ENCODE results near the gene MOV10L1. TPM values are rescaled to one million over a fixed set of nuclear protein-coding genes. Genes with fewer than 3 reads are reported as not detected.

The MOV10L1 gene
- polyA plus RNA-seq, 3 donors = 0.18 to 0.35 TPM; not detected in 1

DNA sequence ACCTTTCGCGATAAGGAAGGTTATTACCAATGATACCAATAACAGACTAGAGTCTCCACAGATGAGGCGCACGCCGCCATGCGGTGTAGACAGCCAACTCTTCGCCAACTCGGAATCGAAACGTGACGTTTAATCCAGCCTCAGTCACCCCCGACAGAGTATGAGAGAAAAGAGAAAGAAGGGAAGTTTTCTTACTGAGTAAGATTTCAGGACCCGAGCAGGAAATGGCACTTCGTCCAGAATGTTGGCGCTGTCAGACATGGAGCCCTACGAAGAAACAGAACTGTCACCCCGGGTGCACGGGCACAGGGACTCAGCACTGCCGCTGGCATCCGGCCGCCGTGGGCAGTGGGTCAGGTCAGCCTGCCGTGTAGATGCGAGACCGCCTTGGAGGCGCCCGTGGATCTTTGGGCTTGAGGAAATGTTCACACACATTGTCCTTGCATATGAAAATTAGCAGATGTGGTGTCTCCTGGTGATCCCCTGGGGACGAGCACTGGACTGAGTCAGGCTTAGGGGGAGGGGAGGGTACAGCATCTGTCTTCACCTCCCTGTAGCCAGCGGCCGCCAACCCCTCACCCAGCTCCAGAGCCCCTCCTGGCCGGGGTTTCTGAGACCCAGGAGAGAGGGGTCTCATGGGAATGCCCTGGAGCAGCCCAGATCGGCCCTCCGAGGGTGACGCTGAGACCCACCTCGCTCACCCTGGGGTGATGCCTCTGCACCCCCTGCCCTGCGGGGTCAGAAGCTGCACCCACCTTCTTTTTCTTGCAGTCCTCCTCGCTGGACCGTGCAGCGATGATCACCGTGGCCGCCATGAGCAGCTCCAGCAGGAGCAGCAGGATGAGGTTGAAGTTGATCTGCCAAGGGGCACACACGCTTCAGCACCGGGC lies 12.9 kb upstream of the MOV10L1 start:
- 90% methylated on average over 24 of the region's 43 CpGs for WGBS (ENCODE audit: insufficient coverage)
- no peak overlapping the region for H3K4me2 ChIP-seq (replicated peaks; ENCODE audit: extremely low read depth, low read length, poor library complexity, severe bottlenecking)
- peak overlapping the region in 2 of 7 donors; percentile 42 to 58 for H3K27ac Mint-ChIP-seq

DNA sequence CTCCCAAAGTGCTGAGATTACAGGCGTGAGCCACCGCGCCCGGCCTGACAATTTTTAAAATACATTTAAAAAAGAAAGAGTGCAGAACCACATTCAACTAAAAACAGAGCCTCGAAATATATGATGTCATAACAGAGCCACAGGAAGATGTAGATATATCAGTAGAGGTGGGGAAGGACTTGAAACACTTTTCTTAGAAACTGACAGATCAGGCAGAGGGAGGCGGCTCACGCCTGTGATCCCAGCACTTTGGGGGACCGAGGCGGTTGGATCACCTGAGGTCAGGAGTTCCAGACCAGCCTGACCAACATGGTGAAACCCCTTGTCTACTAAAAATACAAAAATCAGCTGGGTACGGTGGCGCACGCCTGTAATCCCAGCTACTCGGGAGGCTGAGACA lies 11.6 kb upstream of the MOV10L1 start:
- Histone ChIP-seq H3K4me2 (replicated peaks; ENCODE audit: extremely low read depth, low read length, poor library complexity, severe bottlenecking) (no peak overlapping the region), H3K27ac (ENCODE audit: low read depth in 1 of 2, low read length in 2 of 2) (no peak overlapping the region), H3K79me2 (ENCODE audit: insufficient read depth, low read length) (no peaks in the 10 kb centered on the region), H4K20me1 (ENCODE audit: insufficient read depth, low read length) (no peaks in the 10 kb centered on the region), H2AFZ (ENCODE audit: insufficient read depth, low read depth, low read length, poor library complexity, severe bottlenecking) (no peak overlapping the region), H3K9ac (ENCODE audit: insufficient read depth, low read length, poor library complexity, severe bottlenecking) (no peak overlapping the region), H3K9me3 (replicated peaks in 1 of 2; ENCODE audit: control insufficient read depth in 1 of 2, insufficient read depth in 1 of 2, low read length in 2 of 2) (no peaks in the 10 kb centered on the region), H3K4me1 (ENCODE audit: control insufficient read depth in 1 of 2, insufficient read depth in 2 of 2, low read length in 2 of 2) (no peaks in the 10 kb centered on the region), H3K36me3 (replicated peaks in 1 of 2; ENCODE audit: control insufficient read depth in 1 of 2, insufficient read depth in 2 of 2, low read length in 2 of 2) (no peaks in the 10 kb centered on the region), H3K27me3 (ENCODE audit: control insufficient read depth in 2 of 2, insufficient read depth in 2 of 2, low read length in 2 of 2) (no peaks in the 10 kb centered on the region), H3K4me3 (replicated peaks in 1 of 3; ENCODE audit: low read depth in 2 of 3, low read length in 3 of 3) (no peak overlapping the region)
- Mint-ChIP-seq H3K4me1 (peaks cover 9% of the 10 kb centered on the region), H3K27me3 (ENCODE audit: low read depth in 3 of 3) (peaks cover 0 to 2% (median 0%) of the 10 kb centered on the region in 3 donors), H3K4me3 (no peak overlapping the region), H3K27ac (no peak overlapping the region), H3K9me3 (no peaks in the 10 kb centered on the region), H3K36me3 (peaks cover 15 to 18% of the 10 kb centered on the region in 2 donors)
- WGBS (ENCODE audit: insufficient coverage) = 99% methylated on average over 8 of the region's 13 CpGs
- intact Hi-C loops (cut with micrococcal nuclease) = no loop called here
- no peak for DNase-seq
- TF ChIP-seq, protein P1, sequence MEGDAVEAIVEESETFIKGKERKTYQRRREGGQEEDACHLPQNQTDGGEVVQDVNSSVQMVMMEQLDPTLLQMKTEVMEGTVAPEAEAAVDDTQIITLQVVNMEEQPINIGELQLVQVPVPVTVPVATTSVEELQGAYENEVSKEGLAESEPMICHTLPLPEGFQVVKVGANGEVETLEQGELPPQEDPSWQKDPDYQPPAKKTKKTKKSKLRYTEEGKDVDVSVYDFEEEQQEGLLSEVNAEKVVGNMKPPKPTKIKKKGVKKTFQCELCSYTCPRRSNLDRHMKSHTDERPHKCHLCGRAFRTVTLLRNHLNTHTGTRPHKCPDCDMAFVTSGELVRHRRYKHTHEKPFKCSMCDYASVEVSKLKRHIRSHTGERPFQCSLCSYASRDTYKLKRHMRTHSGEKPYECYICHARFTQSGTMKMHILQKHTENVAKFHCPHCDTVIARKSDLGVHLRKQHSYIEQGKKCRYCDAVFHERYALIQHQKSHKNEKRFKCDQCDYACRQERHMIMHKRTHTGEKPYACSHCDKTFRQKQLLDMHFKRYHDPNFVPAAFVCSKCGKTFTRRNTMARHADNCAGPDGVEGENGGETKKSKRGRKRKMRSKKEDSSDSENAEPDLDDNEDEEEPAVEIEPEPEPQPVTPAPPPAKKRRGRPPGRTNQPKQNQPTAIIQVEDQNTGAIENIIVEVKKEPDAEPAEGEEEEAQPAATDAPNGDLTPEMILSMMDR (IDR thresholded peaks at IDR 0.05) = no peak

More for the DNA sequence above, 12.9 kb upstream of the MOV10L1 start:
- Histone ChIP-seq H3K4me1 (ENCODE audit: control insufficient read depth in 1 of 2, insufficient read depth in 2 of 2, low read length in 2 of 2) (no peaks in the 10 kb centered on the region), H3K9ac (ENCODE audit: insufficient read depth, low read length, poor library complexity, severe bottlenecking) (no peak overlapping the region), H4K20me1 (ENCODE audit: insufficient read depth, low read length) (no peaks in the 10 kb centered on the region), H2AFZ (ENCODE audit: insufficient read depth, low read depth, low read length, poor library complexity, severe bottlenecking) (no peak overlapping the region), H3K4me3 (replicated peaks in 1 of 3; ENCODE audit: low read depth in 2 of 3, low read length in 3 of 3) (no peak overlapping the region), H3K27me3 (ENCODE audit: control insufficient read depth in 2 of 2, insufficient read depth in 2 of 2, low read length in 2 of 2) (no peaks in the 10 kb centered on the region), H3K27ac (ENCODE audit: low read depth in 1 of 2, low read length in 2 of 2) (no peak overlapping the region), H3K36me3 (replicated peaks in 1 of 2; ENCODE audit: control insufficient read depth in 1 of 2, insufficient read depth in 2 of 2, low read length in 2 of 2) (no peaks in the 10 kb centered on the region), H3K9me3 (replicated peaks in 1 of 2; ENCODE audit: control insufficient read depth in 1 of 2, insufficient read depth in 1 of 2, low read length in 2 of 2) (no peaks in the 10 kb centered on the region), H3K79me2 (ENCODE audit: insufficient read depth, low read length) (no peaks in the 10 kb centered on the region)
- intact Hi-C loops (cut with micrococcal nuclease) = no loop called here
- Mint-ChIP-seq H3K36me3 (peaks cover 11 to 18% of the 10 kb centered on the region in 2 donors), H3K9me3 (no peaks in the 10 kb centered on the region), H3K4me3 (no peak overlapping the region), H3K27me3 (ENCODE audit: low read depth in 3 of 3) (peaks cover 0 to 2% (median 0%) of the 10 kb centered on the region in 3 donors), H3K4me1 (peaks cover 9% of the 10 kb centered on the region)
- TF ChIP-seq, protein P1 (IDR thresholded peaks at IDR 0.05) = no peak
- no peak for DNase-seq

Measured in CD14-positive monocyte (primary cell).